ENCODE results near the gene ZNRF3.

Gene ZNRF3

DNA sequence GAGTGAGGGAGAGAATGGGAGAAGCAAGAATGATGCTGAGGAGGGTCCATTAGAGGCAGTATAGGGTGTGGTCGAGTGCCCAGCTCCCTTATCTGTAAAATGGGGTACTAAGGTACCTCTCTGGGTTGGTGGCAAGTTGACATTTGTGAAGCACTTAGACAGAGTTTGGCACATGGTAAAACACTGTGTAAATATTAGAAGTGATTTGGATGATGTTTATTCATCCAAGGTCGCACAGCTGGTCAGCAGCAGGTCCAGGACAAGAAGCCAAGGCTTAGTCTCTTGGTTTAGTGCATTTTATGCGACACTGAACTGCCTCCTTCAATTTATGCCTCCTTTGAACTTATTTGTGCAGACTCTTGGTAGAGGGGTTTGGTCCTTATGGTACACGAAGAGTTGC lies 208.9 kb downstream of the ZNRF3 start:
- DNase-seq, result no peak

DNA sequence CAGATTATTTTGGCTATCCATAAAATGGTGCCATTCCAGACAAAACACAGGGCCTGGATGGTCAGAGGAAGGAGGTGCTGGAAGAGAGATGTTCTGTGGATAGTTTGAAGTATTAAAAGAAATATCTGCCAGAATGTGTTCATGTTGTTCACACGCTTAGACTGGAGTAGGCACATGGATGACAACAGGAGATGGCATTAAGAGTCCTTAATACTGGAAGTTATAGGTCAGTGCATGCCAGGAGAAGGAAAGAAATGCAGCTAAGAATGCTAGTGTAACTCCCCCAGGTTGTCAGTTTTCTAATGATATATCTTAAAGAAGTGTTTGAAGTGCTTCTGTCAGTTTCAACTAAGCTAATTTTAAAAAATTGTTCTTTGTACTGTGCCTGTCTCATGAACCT lies 209.7 kb downstream of the ZNRF3 start:
- no peak for DNase-seq

- no peak for DNase-seq
Measured at GRCh38 chr22:29093501-29094300, 210.3 kb downstream of the ZNRF3 start.

DNA sequence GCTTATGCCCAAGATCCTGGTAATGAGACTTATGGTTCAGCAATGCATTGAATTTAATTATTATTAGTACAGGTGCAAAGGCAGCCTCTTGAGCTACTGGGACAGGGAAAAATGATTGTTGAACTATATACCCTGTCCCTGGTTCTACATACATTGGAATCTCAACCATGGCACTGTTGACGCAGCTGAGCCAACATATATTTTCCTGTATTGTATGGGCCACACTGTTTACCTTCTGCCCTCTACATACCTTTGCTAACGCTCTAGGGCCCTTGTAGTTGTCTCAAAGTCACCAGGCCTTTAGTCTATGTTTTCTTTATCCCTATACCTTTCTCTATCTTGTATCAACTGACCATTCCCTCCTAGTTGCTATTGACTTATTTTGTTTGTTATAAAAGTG lies 212.1 kb downstream of the ZNRF3 start:
- DNase-seq, result no peak

GRCh38 chr22:29096736-29097669 lies 213.6 kb downstream of the ZNRF3 start:
- DNase-seq, result peak in 3 of 14 donors; percentile 11 to 20 (median 14)

DNA sequence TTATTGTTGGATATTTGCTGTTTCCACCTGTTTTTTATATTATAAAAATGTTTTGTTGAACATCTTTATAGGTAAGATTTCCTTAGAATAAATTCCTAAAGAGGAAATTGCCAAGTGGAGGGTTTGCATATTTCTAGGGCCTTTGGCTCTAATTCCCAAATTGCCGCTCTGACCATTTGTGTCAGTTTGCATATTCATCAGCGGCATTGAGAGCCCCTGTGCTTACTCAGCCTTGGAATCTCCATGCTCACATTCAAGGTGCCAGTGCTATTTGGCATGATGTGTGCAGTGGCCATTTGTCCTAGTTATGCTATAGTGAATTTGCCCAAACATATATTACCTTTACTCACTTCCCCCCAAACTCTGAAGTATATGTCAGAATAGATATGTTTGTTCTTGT lies 214.9 kb downstream of the ZNRF3 start:
- DNase-seq, result peak in 1 of 14 donors; percentile 25

DNA sequence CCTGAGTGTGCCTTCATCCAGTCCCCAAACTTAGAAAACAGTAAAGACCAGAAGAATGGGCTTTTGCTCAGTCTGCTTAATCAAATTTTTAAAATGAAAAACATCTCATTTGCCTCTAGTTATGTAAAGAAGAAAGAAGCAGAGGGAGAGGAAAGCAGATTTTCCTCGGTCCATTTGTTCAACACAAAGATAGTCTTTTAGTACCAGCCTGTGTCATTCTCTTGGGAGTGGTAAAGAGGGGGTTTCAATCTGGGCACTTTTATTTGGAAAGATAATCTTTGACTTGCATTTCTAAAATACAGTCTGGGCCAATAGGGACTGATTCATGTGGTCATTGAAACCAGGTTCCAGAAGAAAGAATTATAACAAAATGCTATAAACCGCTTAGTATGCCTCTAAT lies 218.9 kb downstream of the ZNRF3 start:
- no peak for DNase-seq

- no peak for DNase-seq
Measured at GRCh38 chr22:29103121-29103520, 219.7 kb downstream of the ZNRF3 start.

GRCh38 chr22:29105468-29105867 lies 222.1 kb downstream of the ZNRF3 start:
- DNase-seq, result no peak

GRCh38 chr22:29106839-29107238 lies 223.5 kb downstream of the ZNRF3 start:
- no peak for DNase-seq
